ENCODE results near the gene HIVEP3.

Gene HIVEP3

DNA sequence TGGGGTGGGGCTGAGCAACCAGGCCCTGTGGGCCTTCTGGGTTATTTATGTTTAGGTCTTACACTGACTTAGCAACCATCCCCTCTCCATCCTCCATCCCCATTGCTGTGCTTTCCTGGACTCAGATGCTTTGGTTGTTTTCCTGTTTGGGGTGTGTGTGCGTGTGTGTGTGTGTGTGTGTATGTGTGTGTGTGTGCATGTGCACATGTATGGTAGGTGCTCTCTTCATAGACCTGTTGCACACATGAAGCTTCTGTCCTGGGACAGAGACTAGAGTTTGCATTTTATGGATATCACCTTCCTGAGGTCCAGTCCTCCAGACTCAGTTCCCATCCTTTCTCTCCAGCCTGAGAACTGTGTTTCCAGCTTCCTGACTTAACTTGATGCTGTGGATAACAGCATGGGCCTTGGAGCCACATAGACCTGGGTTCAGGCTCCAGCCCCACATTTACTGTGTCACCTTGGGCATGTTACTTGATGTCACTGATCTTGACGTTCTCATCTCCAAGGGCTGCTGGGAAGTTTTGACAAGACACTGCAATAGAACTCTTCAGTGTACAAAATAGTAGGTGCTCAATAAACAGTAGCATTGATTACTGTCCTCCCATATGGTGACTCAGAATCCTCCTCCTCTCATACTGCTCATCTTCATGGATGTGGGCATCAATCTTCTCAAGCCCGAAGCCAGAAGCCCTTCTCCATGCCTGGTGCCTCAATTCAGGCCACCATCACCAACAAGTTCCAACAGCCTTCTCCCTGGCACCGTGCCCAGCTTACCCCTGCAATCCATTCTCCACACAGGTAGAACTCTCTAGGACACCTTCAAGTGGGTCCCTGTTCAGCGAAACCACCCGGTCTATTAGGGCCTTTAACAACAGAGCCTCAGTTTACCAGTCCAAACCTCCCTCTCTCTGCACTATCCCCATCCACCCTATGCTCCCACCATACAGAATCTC lies 252.5 kb downstream of the HIVEP3 start:
- no peak for DNase-seq (ENCODE audit: low spot score)

DNA sequence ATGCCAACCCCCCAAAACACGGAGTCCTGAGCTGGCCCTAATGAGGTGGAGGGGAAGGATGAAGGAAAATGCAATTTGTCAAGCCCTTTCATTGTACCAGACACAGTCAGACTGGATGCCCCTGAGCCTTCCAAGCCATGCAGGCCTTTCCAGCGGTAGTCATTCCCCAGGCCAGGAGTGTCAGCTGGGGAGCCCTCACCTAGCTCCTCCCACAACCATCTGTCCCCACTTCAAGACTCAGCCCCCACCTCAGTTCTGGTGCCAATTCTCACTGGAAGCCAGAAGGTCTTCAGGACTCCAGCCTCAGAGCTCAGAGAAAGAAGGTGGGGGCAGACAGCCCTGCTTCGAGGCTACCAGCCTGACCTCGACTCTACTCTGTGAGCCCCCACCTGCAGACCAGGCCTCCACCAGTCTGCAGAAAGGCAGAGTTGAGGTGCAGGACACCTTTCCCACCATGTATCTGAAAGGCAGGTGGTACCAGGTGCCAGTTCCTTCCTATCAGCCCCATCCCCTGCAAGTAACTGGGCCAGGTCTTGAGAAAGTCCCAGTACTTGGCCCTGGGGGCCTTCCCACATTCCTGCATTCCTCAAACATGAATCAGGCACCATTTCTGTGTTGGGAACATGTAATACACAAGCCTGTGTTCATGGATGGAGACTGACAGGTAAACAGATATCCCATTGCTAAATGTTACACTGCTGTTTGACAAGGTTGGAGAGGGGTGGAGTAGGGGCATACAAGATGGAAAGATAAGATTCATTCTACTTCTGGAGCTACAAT lies 253.7 kb downstream of the HIVEP3 start:
- DNase-seq (ENCODE audit: low spot score) = no peak

DNA sequence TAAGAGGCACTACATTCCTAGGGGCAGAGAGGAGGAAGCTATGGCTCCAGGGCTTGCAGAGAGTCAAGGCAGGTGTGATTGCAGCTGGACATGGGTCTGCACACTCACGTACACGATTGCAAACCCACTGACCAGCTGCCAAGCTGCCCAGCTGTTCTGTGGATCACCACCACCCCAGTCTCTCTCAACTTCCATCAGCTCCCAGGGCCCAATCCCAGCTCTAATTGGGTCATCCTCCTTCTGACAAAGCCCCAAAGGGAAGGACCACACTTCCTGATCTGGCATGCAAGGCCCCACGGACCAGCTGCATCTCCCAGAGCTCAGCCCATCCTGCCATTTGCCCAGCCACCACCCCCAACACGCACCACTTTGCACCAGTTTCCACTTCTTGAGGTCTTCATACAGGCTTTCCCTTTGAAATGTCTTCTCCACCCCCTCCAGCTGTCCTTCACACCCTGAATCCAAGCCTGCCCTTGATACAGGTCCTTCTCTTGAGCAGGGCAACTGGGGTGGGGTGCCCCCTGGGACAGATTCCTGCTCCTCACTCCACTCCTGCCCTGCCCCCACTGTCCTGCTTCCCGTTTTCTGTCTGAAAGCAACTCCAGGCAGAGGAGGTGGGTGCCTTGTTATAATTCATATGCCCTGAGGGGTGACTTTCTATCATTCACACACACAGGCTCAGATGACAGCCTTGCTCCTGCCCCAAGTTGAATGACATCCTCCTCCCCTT lies 254.9 kb downstream of the HIVEP3 start:
- no peak for DNase-seq (ENCODE audit: low spot score)

DNA sequence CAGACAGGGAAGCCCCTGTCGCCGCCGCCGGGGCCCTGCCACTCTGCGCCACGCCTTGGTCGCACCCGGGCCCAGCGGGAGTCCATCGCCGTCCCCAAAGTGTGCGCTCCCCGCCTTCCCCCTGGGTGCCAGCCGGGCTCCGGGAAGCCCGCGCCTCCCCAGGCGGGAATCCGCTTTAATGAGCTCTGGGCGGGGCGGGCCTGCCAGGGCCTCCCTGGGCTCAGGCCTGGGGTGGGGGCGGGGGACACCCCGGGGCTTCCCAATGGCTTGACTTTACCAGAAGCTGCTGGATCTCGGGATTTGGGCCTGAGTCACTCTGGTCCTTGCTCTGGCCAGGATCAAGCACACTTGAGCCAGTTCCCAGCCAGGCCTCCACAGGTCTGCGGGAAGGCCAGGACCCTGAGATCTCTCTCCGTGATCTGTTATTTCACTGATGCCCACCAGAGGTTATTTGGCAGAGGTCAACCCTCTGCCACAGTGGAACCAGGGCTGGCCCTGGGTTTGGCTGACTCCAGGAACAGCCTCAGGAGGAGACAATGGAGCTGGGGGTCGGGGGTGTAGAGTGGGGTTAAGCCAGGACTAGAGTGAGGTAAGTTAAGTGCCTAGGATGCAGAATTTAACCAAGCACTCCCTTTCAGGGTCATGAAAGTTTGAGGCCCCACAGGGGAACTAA lies 255.8 kb downstream of the HIVEP3 start:
- DNase-seq (ENCODE audit: low spot score) = no peak

DNA sequence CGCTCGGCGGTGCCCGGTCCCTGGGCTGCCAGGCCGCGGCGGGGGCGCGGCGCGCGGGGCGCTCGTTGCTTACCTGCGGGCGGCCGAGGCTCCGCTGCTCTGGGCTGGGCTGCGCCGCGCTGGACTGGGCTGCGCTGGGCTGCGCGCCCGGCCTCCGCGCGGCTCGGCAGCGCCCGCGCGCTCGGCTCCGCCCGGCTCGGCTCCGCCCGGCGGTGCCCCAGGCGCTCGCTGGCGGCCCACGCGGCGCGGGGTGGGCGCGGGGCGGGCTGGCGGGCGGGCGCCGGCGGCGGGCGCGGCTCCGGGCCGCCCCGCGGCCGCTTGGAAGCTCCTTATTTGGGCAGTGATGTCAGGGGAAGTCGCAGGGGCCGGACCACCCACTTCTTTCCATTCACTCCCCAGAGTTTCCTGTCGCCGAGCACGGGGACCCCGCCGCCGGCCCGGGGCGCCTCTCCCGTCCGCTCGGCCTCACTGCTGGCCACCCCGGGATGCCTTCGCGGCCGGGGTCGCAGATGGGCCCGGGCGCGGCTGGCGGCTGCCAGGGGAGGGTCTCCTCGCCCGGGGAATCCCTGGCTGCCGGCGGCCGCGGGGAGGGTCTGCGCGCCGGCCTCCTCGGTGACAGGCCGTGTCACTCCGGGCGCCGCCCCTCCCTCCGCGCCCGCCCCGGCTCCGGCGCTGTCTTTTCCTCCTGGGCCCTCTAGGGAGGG lies 256.5 kb downstream of the HIVEP3 start:
- peak; percentile 79 for DNase-seq (ENCODE audit: low spot score)

DNA sequence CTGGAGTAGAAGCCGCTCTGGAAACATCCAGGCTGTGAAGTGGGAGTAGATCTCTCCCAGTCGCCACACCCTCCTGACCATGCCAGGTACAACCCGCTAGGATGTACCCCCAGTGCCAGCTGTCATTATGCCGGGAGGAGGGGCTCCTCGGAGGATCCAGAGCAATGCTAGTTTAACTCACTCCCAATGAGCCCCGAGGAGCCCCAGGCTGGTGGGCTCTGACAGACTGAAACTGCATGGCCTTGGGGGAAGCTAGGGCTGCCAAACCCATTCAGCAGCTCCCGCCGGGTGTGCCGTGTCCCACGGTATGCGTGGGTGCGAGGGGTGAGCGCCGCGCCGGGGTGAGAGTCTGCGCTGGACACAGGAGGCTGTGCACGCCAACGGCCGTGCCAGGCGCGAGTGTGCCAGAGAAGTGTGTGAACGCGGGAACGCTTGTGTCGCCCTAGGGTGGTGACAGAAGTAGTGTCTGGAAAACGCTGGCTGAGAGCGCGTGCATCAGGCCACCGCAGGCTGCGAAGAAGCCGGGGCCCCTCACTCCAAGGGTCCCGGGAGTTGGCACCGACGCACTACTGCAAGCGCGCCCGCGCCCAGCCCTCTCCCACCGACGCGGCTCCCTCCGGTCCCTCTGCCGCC lies 257.2 kb downstream of the HIVEP3 start:
- no peak for DNase-seq (ENCODE audit: low spot score)

DNA sequence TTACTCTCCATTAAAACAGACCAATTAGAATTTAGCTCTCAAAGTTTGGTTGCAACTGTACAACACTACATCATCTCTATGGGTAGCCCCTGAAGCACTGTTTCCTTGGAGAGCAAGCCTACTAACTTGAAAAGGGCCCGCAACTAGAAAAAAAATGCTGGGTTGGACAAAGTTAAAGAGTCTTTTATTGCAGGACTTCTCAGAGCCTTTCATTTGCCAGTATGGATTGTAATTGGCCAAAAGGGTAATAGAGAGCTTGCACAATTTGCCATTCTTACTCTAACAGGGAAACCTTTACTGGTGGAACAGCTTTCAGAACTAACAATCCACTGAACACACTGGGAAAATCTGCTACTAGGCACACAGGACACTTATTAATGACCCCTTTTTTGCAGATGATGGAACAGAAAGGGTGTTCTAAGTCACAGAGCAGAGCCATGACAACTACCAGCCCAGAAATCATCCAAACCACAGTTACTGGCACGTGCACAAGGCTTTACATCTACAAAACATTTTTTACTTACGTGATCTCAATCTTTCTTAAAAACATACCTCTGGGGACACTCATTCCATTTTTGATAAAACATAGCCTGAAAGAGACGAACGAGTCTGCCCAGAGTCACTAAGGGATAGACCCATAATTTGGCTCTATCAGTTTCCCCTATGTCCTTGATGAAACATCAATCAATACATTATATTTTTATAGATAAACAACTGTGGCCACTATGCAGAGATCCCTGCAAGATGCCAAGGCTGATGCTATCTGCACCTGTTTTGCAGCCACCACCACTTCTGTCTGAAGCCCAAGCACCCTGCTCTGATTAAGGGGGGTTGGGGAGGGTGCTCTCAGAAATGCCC lies 257.9 kb downstream of the HIVEP3 start:
- DNase-seq (ENCODE audit: low spot score) = no peak

DNA sequence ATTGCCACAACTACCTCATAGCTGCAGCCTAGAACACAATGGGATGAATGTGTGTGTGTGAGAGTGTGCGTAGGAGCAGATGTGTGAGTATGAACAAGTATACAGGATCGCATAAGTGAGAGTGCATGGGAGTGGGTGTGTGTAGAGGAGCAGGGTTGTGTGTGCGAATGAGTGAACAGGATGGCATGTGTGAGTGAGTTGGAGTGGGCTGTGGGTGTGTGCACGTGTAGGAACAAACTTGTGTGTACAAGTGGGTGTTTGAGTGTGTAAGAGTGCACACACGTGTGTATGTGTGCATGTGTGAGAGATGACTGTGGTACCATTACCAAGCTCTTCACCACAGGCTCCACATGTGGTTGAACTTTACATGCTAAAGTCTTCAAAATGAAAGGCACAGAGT lies 258.8 kb downstream of the HIVEP3 start:
- DNase-seq (ENCODE audit: low spot score) = no peak

DNA sequence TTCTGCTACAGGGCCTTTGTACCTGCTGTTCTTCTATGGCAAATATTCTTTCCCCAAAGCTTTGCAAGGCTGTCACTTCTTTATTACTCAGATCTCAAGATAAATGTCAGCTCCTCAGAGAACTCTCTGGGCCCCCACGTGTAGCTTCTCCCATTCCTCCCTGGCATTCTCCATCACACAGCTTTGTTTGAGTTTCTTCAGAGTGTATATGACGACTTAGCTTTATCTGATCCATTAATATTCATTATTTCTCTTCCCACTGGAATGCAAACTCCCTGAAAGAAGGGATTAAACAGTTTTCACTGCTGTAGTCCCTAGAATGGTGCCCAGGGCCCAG lies 259.6 kb downstream of the HIVEP3 start:
- DNase-seq (ENCODE audit: low spot score) = no peak

DNA sequence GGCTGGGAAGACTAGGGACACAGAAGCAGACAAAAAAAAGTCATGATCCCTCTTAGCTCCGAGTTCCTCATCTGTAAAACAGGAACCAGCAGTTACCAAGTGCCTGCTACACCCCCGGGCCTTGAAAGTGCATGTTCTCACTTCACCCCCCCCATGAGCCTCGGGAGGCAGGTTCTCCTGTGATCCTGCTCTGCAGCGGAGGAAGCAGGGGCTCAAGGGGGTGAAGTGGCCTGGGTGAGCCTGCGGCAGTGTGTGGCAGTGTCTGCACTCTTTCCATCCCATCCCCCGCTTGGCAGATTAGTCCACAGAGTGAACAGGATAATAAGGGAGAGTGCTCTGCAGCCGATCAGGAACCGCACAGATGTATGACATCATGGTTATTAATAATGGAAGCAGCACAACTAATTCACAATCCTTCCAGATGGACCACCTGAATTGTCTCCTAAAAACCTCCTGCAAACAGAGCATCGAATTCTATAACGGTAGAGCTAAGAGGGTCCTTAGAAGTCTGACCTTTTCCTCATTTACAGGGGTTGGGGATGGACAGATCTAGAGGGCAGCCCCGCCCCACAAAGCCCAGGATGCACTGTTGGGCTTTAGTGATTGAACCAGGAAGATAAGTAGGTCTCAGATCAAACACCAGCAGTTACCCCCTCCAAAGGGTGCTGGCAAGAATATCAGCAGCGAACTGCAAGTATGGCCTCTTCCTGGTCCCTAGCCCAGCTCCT lies 260.1 kb downstream of the HIVEP3 start:
- no peak for DNase-seq (ENCODE audit: low spot score)

DNA sequence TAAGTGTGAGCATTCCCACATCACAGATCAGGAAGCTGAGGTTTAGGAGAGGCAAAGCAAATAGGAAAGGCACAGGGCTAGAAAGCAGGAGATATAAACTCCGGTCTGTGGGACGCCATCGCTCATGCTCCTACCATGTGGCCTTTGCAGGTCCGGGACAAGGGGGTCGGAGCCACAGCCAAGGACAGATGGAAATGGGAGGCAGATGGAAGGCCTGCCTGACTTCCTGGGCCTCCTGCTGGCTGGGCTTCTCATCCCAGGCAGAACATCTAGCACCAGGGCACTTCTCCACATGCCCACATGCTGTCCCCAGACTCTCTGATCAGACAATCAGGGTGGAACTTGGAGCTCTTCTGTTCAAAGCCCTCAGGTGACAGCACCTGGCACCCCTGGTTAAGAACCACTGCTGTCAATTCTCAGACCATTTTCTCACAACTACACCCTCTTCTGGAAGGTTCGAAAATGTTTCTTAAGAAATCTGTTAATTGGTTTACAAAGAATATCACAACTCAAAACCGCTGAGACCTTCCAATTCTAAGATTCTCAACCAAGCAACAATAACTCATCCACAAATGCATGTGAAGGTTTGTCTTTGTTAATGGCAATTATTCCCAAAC lies 260.9 kb downstream of the HIVEP3 start:
- DNase-seq (ENCODE audit: low spot score) = no peak

DNA sequence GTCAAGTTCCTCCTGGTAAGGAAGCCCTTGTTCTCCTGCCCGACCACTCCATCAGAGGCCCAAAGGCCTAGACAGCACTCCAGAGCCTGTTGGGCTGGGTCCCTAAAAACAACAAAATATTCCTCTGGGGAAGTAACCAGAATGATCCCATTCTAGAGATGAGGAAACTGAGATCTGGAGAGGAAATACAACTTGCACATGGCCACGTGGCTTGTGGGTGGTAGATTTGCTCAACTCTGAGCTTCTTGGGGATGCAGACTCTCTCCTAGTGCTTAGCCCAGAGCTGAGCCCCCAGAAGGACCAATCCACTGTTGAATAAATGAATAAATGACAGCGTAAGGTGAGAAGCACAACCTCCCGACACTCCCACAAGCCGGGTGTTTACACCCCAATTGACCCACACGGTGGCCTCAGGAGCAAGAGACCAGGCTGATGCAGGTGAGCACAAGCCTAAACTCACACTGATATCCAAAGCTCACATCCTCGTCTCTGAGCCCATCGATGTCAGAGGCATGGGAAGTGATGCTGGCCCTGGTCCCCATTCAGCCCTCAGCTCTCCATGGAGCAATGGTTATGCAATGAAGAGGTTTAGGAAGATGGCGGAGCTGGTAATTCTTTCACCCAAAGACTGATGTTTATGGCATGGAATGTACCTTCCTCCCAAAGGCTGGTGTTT lies 261.8 kb downstream of the HIVEP3 start:
- peak; percentile 4 for DNase-seq (ENCODE audit: low spot score)

DNA sequence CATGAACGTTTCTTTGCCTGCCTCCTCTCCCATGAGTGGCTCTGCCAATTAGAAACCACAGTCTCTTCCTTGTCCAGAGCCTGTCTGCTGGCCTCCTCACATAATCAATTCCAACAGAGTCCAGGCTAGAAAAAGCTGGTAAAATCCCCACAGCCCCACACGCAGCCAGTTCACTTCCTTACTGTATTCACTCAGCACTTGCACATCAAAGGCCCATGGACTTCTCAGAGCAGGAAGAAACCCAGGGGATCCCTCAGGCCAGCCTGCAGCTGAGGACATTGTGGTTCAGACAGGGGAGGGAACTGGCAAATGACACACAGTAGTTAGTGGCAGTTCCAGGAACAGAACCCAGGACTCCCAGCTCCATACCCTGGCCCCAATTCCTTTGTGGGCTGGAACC lies 262.7 kb downstream of the HIVEP3 start:
- DNase-seq (ENCODE audit: low spot score) = no peak

DNA sequence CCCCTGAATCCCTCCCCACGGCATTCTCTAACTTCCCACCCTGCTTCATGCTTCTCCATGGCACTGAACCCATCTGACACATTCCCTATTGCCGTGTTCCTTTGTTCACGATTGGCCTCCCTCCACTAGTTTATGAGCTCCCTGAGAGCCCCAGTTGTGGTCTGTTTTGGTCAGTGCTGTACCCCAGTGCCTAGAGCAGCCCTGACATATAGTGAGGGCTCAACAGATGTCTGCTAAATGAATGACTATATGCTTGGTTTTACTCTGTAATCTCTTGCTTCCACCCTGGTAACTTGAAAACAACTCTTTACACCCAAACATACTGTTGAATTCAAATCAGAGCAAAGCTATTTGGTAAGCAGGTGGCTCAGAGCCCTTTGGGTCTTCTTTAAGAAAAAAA lies 263.1 kb downstream of the HIVEP3 start:
- DNase-seq (ENCODE audit: low spot score) = no peak

DNA sequence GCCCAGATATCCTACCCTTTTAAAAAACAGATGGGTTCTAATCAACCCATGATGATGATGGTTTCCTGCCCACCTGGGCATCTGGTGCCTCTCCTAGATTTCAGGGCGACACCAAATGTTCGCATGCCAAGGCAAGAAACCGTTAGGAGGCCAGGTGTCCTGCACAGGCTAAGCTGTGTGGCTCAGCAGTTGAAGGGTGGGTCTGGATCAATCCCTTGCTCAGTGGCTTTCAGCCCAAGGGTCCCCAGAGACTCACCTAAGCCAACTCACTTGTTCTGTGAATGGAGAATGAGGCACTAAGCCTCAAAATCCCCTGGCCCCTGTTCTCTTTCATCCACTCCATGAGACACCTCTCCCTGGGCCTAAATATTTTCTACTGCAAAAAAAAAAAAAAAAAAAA lies 265.1 kb downstream of the HIVEP3 start:
- peak; percentile 22 for DNase-seq (ENCODE audit: low spot score)

DNA sequence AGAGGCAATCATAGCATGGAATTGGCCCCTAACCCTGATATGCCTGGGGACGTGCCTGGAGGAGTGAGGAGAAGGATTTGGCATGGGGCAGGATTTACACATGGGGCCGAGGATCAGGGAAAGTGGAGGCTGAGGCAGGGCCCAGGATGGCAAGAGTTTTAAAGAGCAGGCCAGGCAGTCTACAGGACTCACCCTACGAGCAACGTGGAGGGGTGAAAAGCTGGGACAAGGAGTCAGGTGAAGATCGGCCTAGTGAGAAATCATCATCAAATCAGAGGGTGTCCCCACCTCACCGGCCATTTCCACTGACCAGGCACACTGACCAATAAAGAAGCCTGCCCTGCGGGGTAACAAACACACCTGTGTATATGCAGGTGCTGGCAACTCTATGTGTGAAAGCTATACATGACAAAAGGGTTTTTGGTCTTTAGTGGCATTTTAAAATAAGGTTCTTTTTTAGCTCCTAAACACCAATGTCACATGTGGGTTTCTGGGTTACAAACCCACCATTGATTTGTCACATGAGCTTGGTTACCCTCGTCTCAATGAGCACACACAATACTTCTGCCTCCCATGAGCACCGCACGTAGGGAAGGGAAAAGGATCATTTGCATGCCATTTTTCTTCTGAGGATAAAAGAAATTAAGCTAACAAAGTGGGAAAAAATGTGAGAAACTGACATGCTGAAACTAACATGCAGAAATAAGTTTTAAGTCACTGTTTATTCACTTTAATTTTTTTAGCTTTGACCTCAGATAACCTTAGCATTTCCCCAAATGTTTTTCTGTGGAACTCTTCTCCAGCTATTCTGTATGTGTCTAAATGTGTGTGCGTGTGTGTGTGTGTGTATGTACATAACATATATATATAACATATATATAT lies 266.1 kb downstream of the HIVEP3 start:
- peak; percentile 6 for DNase-seq (ENCODE audit: low spot score)
